Stimulated activated naive CD8-positive, alpha-beta T cell treated with anti-CD3 and anti-CD28 coated beads, Interleukin-15, Interleukin-2, amounts not matched to agents 100 ng/mL and 50 ng/mL, for 24 hours (primary cell): Measurements from ENCODE around the gene NYNRIN.
"Not testable (repeated sequence)": the region's sequence is repeated elsewhere in the genome, so short reads cannot be mapped to it uniquely, and the experiment has no call there.

Source experiments
- H3K27ac Mint-ChIP-seq: one replicate; pipeline ENCODE4 v1.8.0; 2021; ENCODE audit warnings: mild to moderate bottlenecking, mixed read lengths
- H3K27me3 Mint-ChIP-seq: one replicate; pipeline ENCODE4 v1.8.0; 2021; ENCODE audit warnings: mixed read lengths
- H3K36me3 Mint-ChIP-seq: one replicate; pipeline ENCODE4 v1.8.0; 2021; ENCODE audit warnings: low read depth, mixed read lengths
- H3K4me1 Mint-ChIP-seq: one replicate; pipeline ENCODE4 v1.8.0; 2021; ENCODE audit warnings: low read depth, mixed read lengths
- H3K4me3 Mint-ChIP-seq: one replicate; pipeline ENCODE4 v1.8.0; 2021; ENCODE audit warnings: mild to moderate bottlenecking, mixed read lengths
- H3K9me3 Mint-ChIP-seq: one replicate; pipeline ENCODE4 v1.8.0; 2021; ENCODE audit warnings: mixed read lengths

The NYNRIN gene

GRCh38 chr14:24436355-24437019 lies 37.7 kb downstream of the NYNRIN start:
- Mint-ChIP-seq H3K4me3 (peak overlapping the region; percentile 29), H3K9me3 (no peaks in the 10 kb centered on the region), H3K27ac (peak overlapping the region; percentile 81), H3K36me3 (peaks cover 60% of the 10 kb centered on the region), H3K27me3 (no peaks in the 10 kb centered on the region), H3K4me1 (peaks cover 64% of the 10 kb centered on the region)

- no peaks in the 10 kb centered on the region for H3K9me3 Mint-ChIP-seq
- no peaks in the 10 kb centered on the region for H3K27me3 Mint-ChIP-seq
- peak overlapping the region; percentile 81 for H3K27ac Mint-ChIP-seq
- peak overlapping the region; percentile 29 for H3K4me3 Mint-ChIP-seq
- H3K36me3 Mint-ChIP-seq, result peaks cover 59% of the 10 kb centered on the region
- peaks cover 63% of the 10 kb centered on the region for H3K4me1 Mint-ChIP-seq
Measured at GRCh38 chr14:24437020-24437735, 38.4 kb downstream of the NYNRIN start.

DNA sequence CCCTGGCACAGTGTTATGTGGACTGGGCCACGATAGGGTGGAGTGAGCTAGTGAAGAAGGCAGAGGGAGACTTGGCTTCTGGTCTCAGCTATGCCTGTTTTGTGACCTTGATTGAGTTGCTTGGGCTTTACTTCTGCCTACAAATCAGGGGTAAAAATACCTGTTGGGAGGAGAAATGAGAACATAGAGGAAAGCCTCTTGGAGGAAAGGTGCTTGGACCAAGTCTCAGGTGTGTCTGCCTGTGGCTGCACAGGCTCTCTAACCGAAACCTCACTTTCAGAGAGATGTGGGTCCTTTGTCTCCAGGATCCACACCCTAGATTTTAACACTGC lies 38.9 kb downstream of the NYNRIN start:
- H3K4me3 Mint-ChIP-seq, result no peak overlapping the region
- H3K27me3 Mint-ChIP-seq, result no peaks in the 10 kb centered on the region
- H3K27ac Mint-ChIP-seq, result peak overlapping the region; percentile 57
- peaks cover 66% of the 10 kb centered on the region for H3K4me1 Mint-ChIP-seq
- H3K36me3 Mint-ChIP-seq, result peaks cover 59% of the 10 kb centered on the region
- H3K9me3 Mint-ChIP-seq, result no peaks in the 10 kb centered on the region

- H3K27ac Mint-ChIP-seq, result peak overlapping the region; percentile 18
- no peaks in the 10 kb centered on the region for H3K9me3 Mint-ChIP-seq
- no peak overlapping the region for H3K4me3 Mint-ChIP-seq
- H3K4me1 Mint-ChIP-seq, result peaks cover 64% of the 10 kb centered on the region
- peaks cover 53% of the 10 kb centered on the region for H3K36me3 Mint-ChIP-seq
- H3K27me3 Mint-ChIP-seq, result no peaks in the 10 kb centered on the region
Measured at GRCh38 chr14:24438223-24439097, 39.7 kb downstream of the NYNRIN start.

DNA sequence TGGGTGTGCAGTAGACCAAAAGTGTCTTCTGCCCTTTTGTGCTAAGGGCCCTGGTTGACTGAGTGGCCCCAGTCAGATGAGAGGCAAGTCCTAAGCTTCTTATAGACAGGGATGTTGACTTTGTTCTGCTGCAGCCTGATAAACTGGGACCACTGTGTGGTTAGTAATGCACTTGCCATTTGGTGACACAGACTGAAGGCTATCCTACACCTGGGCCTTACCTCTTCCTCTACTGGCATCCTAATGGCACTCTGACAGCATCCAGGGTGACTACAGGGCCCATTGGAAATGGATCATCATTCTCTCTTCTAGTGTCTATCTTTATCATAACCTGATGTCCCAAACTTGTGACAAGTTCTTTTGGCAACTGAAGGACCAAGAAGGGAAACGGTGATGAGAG lies 40.5 kb downstream of the NYNRIN start:
- Mint-ChIP-seq H3K9me3 (no peaks in the 10 kb centered on the region), H3K4me3 (peak overlapping the region; percentile 6), H3K4me1 (peaks cover 68% of the 10 kb centered on the region), H3K36me3 (peaks cover 48% of the 10 kb centered on the region), H3K27me3 (no peaks in the 10 kb centered on the region), H3K27ac (peak overlapping the region; percentile 18)

- peak overlapping the region; percentile 6 for H3K4me3 Mint-ChIP-seq
- H3K4me1 Mint-ChIP-seq, result peaks cover 69% of the 10 kb centered on the region
- no peaks in the 10 kb centered on the region for H3K9me3 Mint-ChIP-seq
- H3K27me3 Mint-ChIP-seq, result no peaks in the 10 kb centered on the region
- peak overlapping the region; percentile 63 for H3K27ac Mint-ChIP-seq
- H3K36me3 Mint-ChIP-seq, result peaks cover 49% of the 10 kb centered on the region
Measured at GRCh38 chr14:24439830-24440605, 41.2 kb downstream of the NYNRIN start.

- Mint-ChIP-seq H3K36me3 (peaks cover 49% of the 10 kb centered on the region), H3K9me3 (no peaks in the 10 kb centered on the region), H3K4me3 (peak overlapping the region; percentile 93), H3K27ac (peak overlapping the region; percentile 98), H3K27me3 (no peaks in the 10 kb centered on the region), H3K4me1 (peaks cover 65% of the 10 kb centered on the region)
Measured at GRCh38 chr14:24440606-24441399, 42.0 kb downstream of the NYNRIN start.

GRCh38 chr14:24441485-24441884 lies 42.7 kb downstream of the NYNRIN start:
- Mint-ChIP-seq H3K27me3 (no peaks in the 10 kb centered on the region), H3K4me1 (peaks cover 61% of the 10 kb centered on the region), H3K27ac (peak overlapping the region; percentile 98), H3K36me3 (peaks cover 49% of the 10 kb centered on the region), H3K4me3 (peak overlapping the region; percentile 93), H3K9me3 (no peaks in the 10 kb centered on the region)

DNA sequence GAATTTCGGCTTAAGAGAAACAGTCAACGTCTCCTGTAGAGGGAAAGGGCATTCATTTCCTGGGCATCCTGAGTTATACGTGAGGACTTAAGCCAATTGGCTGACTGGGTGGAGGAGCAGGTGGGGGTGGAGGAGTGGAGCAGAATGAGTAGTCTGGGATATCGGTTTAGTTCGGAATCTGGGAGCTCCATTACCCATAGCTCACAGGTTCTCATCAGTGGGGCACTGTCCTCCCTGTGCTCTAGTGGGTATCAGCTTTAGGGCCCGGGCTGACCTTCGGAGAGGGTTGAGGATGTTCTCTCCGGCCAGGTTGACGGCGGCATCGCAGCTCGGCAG lies 43.1 kb downstream of the NYNRIN start:
- H3K4me3 Mint-ChIP-seq, result peak overlapping the region; percentile 93
- H3K27me3 Mint-ChIP-seq, result no peaks in the 10 kb centered on the region
- H3K36me3 Mint-ChIP-seq, result peaks cover 45% of the 10 kb centered on the region

DNA sequence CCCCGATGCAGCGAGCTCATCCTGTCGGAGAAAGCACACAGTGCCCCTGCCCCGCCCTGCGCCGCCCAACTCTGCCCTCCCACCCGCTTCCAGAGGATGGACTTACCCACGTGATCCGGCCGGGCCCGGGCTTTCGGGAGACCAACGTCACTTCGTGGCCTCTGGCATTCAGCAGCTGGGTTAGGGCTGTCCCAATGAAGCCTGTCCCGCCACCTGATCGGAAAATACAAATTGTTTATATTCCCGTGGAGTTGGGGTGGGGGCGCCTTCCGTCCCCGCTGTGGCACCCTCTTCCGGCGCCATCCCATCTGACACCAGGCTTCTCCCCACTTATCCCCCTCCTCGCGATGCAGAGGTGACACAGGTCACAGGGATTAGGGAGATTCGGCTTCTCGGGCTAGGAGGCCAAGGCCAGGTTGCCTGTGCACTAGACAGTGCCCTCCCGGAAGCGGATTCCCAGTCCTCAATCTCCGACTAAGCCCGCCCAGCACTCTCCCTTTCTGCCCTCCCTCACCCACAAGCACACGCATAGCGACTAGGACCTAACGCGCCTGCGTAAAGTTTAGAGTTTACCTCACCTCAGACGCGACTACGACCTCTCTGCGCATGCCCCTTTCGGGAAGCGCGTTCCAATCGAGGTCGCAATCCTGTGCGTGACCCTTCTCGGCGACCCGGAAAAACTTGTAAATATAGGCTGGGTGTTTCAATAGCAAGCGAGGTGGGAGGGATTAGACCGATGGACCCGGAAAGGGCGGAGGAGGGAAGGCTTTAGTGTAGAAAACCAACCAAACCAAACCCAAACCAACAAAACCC lies 43.6 kb downstream of the NYNRIN start, which contains the start of gene SDR39U1:
Gene SDR39U1, minus strand, starts transcription at position 537 of the 813 bp plus-strand sequence. Its CDS starts 7 bp downstream, at position 530.
- H3K36me3 Mint-ChIP-seq, result peaks cover 43% of the 10 kb centered on the region
- H3K27me3 Mint-ChIP-seq, result no peaks in the 10 kb centered on the region
- peak within 1 kb of the TSS; percentile 98 for H3K27ac Mint-ChIP-seq

More for the DNA sequence above, 43.1 kb downstream of the NYNRIN start:
- Mint-ChIP-seq H3K27ac (peak overlapping the region; percentile 98), H3K9me3 (no peaks in the 10 kb centered on the region), H3K4me1 (peaks cover 57% of the 10 kb centered on the region)

DNA sequence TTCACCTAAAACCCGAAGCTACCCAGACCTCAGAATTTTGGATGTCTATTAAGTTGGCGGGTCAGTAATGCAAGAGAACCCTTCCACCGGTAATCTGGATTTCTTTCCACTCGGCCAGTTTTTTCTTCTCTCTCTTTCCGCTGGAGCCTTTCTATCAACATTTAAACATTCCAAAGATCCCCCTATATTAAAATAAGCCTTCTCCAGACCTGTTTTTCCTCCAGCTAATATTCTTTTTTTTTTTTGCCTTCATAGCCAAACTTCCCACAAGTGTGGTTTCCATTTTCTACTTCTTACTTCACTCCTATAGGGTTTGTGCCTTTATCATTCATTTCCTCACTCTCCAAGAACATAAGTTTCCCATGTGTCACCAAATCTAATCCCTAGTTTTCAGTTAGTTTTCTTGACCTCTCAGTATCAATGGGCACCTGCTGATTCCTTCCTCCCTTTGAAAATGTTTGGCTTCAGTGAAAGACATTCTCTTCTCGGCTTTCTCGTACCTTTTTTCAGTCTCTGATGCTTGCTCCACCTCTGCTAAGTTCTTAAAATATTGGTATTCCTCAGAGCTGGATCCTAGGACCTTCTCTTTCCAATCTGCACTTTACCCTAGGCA lies 44.4 kb downstream of the NYNRIN start:
- Mint-ChIP-seq H3K36me3 (peaks cover 36% of the 10 kb centered on the region), H3K27ac (peak overlapping the region; percentile 98), H3K9me3 (no peaks in the 10 kb centered on the region), H3K27me3 (no peaks in the 10 kb centered on the region), H3K4me3 (peak overlapping the region; percentile 93), H3K4me1 (peaks cover 44% of the 10 kb centered on the region)

More for the DNA sequence above, 43.6 kb downstream of the NYNRIN start, which contains the start of gene SDR39U1:
- Mint-ChIP-seq H3K4me3 (peak within 1 kb of the TSS; percentile 93), H3K9me3 (no peaks in the 10 kb centered on the region), H3K4me1 (peaks cover 51% of the 10 kb centered on the region)

DNA sequence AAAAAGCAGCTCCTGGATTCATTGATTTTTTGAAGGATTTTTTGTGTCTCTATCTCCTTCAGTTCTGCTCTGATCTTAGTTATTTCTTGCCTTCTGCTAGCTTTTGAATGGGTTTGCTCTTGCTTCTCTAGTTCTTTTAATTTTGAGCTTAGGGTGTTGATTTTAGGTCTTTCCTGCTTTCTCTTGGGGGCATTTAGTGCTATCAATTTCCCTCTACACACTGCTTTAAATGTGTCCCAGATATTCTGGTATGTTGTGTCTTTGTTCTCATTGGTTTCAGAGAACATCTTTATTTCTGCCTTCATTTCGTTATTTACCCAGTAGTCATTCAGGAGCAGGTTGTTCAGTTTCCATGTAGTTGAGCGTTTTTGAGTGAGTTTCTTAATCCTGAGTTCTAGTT lies 52.0 kb downstream of the NYNRIN start:
- not testable (repeated sequence) for H3K9me3 Mint-ChIP-seq, H3K4me1 Mint-ChIP-seq, H3K27me3 Mint-ChIP-seq, H3K4me3 Mint-ChIP-seq, H3K27ac Mint-ChIP-seq
- H3K36me3 Mint-ChIP-seq, result peaks cover 34% of the 10 kb centered on the region

DNA sequence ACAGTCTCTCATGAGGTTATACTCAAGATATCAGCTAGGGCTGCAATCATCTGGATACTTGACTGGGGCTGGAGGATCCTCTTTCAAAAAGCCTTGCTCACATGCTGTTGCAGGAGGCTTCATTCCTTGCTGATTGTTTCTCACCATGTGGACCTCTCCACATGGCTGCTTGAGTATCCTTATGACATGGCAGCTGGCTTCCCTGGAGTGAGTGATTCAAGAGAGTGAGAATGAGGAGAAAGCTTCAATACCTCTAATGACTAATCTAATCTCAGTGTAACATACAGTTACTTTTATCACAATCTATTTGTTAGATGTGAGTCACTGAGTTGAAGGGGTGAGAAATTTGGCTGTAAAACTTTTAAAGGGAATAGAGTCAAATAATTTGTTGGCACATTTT lies 58.2 kb downstream of the NYNRIN start:
- H3K9me3 Mint-ChIP-seq, result peaks cover 7% of the 10 kb centered on the region

More for the DNA sequence above, 58.2 kb downstream of the NYNRIN start:
- Mint-ChIP-seq H3K4me3 (no peak overlapping the region), H3K4me1 (no peaks in the 10 kb centered on the region), H3K36me3 (peaks cover 29% of the 10 kb centered on the region), H3K27me3 (no peaks in the 10 kb centered on the region), H3K27ac (no peak overlapping the region)
